GM19467 (cell line): ENCODE results near the gene PKNOX2.

Source experiments
- ATAC-seq: cut with Tn5 transposase; IDR thresholded peaks from one replicate; pipeline ENCODE4 v1.9.1; 2021; ENCODE audit warnings: mild to moderate bottlenecking, moderate library complexity; ENCODE audit not compliant: unreplicated experiment

PKNOX2 gene

GRCh38 chr11:125351033-125351867, 186.7 kb downstream of the PKNOX2 start:
- no peak for ATAC-seq

GRCh38 chr11:125351868-125352250, 187.3 kb downstream of the PKNOX2 start:
- ATAC-seq, result no peak

- ATAC-seq, result no peak
These were observed 192.2 kb downstream of the PKNOX2 start for GRCh38 chr11:125356797-125357196.

GRCh38 chr11:125357551-125357950, 193.0 kb downstream of the PKNOX2 start:
- ATAC-seq, result no peak

- no peak for ATAC-seq
These were observed 193.8 kb downstream of the PKNOX2 start for GRCh38 chr11:125358254-125358840.

- ATAC-seq, result no peak
These were observed 194.6 kb downstream of the PKNOX2 start for GRCh38 chr11:125359130-125359529.

- no peak for ATAC-seq
These were observed 195.5 kb downstream of the PKNOX2 start for GRCh38 chr11:125360066-125360465.

- ATAC-seq, result no peak
These were observed 199.7 kb downstream of the PKNOX2 start for GRCh38 chr11:125364121-125364826.

- ATAC-seq, result no peak
These were observed 200.8 kb downstream of the PKNOX2 start for GRCh38 chr11:125365196-125365931.

- ATAC-seq, result no peak
These were observed 203.2 kb downstream of the PKNOX2 start for GRCh38 chr11:125367710-125368109.

GRCh38 chr11:125368757-125369156, 204.2 kb downstream of the PKNOX2 start:
- no peak for ATAC-seq

GRCh38 chr11:125369808-125370207, 205.3 kb downstream of the PKNOX2 start:
- ATAC-seq, result no peak

GRCh38 chr11:125370561-125371389, 206.2 kb downstream of the PKNOX2 start:
- ATAC-seq, result no peak

- no peak for ATAC-seq
These were observed 206.9 kb downstream of the PKNOX2 start for GRCh38 chr11:125371431-125371935.

- ATAC-seq, result no peak
These were observed 207.5 kb downstream of the PKNOX2 start for GRCh38 chr11:125372088-125372487.

- ATAC-seq, result no peak
These were observed 208.4 kb downstream of the PKNOX2 start for GRCh38 chr11:125372911-125373310.

- no peak for ATAC-seq
These were observed 209.2 kb downstream of the PKNOX2 start for GRCh38 chr11:125373426-125374391.

GRCh38 chr11:125374398-125374797, 209.8 kb downstream of the PKNOX2 start:
- no peak for ATAC-seq

GRCh38 chr11:125375146-125375545, 210.6 kb downstream of the PKNOX2 start:
- ATAC-seq, result no peak
